ENCODE data around the gene RPL28. TPM values are rescaled to one million over a fixed set of nuclear protein-coding genes. Genes with fewer than 3 reads are reported as not detected.

Gene RPL28
- total RNA-seq, 1 donor from 2014 or later, result 1,343 TPM

DNA sequence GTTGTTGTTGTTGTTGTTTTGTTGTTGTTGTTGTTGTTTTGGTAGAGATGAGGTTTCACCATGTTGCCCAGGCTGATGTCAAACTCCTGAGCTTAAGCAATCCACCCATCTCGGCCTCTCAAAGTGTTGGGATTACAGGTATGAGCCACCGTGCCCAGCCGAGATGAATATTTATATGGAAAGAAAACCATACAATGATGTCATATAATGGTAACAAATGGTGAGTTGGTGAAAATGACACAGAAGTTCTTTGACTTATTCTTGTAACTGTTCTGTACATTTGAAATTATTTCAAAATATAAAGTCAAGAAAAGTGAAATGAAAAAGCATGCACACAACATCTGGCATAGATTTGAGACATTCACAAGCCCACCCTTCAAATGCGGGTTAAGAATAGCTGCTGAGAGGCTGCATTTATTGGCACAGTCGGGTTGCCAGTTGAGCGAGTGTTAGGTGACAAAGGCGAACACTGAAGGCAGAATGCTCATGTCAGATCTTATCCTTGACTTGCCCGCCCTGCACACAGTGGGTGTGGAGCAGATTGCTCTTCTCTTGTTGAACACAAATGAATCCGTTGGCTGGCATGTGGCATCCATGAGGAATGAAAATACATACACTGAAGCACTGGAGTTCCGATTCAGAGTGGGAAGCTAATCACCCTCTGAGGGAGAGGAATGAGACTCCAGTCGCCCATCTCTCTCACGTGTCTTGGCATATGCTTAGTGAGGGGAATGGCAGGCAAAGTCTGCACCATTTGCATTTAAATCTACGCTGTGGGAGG lies 37.7 kb downstream of the RPL28 start:
- Mint-ChIP-seq H3K27me3 (ENCODE audit: low read depth) (peaks cover 18% of the 10 kb centered on the region), H3K4me3 (ENCODE audit: unreplicated experiment) (no peak overlapping the region), H3K4me1 (ENCODE audit: low read depth) (no peaks in the 10 kb centered on the region), H3K27ac (ENCODE audit: unreplicated experiment) (no peak overlapping the region), H3K9me3 (ENCODE audit: low read depth) (no peaks in the 10 kb centered on the region), H3K36me3 (ENCODE audit: low read depth) (no peaks in the 10 kb centered on the region)
- TF ChIP-seq, protein P1, sequence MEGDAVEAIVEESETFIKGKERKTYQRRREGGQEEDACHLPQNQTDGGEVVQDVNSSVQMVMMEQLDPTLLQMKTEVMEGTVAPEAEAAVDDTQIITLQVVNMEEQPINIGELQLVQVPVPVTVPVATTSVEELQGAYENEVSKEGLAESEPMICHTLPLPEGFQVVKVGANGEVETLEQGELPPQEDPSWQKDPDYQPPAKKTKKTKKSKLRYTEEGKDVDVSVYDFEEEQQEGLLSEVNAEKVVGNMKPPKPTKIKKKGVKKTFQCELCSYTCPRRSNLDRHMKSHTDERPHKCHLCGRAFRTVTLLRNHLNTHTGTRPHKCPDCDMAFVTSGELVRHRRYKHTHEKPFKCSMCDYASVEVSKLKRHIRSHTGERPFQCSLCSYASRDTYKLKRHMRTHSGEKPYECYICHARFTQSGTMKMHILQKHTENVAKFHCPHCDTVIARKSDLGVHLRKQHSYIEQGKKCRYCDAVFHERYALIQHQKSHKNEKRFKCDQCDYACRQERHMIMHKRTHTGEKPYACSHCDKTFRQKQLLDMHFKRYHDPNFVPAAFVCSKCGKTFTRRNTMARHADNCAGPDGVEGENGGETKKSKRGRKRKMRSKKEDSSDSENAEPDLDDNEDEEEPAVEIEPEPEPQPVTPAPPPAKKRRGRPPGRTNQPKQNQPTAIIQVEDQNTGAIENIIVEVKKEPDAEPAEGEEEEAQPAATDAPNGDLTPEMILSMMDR (IDR thresholded peaks at IDR 0.05), result no peak
- DNase-seq (ENCODE audit: low spot score), result no peak

DNA sequence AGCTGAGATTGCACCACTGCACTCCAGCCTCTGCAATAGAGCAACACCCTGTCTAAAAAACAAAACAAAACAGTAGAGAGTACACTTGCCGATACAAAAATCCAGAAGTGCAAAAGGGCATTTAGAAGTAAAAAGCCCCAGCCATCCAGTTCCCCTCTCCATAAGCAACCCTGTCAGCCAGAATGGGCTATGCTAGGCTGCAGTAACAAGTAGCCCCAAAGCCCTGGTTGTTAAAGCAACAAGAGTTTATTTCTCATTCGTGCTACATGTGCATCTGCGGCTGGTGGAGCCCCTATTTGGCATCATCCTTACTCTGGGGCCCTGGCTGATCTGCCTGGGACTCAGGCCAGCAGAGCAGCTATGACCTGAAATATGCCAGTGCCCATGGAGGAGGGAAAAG lies 38.8 kb downstream of the RPL28 start:
- Mint-ChIP-seq H3K27me3 (ENCODE audit: low read depth) (peaks cover 17% of the 10 kb centered on the region), H3K9me3 (ENCODE audit: low read depth) (no peaks in the 10 kb centered on the region), H3K36me3 (ENCODE audit: low read depth) (no peaks in the 10 kb centered on the region), H3K27ac (ENCODE audit: unreplicated experiment) (no peak overlapping the region), H3K4me1 (ENCODE audit: low read depth) (no peaks in the 10 kb centered on the region), H3K4me3 (ENCODE audit: unreplicated experiment) (no peak overlapping the region)
- TF ChIP-seq, protein P1 (IDR thresholded peaks at IDR 0.05), result no peak
- no peak for DNase-seq (ENCODE audit: low spot score)

DNA sequence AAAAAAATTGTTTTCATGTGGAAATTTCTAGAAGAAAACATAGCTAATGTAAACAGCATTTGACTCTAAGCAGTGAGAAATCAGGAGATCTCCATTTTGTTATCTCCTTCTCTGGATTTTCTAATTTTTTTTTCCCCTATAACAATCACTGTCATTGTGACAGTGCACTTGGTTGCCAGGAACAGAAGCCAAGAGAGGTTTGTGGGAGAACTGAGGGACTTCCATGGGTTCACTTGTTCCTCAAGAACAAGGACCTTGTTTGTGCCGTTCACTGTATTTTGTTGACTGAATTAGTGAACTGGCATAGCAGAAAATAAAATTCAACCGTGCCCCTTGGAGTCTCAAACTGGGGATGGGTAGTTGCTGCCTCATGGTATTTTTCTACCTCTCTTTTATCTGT lies 40.3 kb downstream of the RPL28 start:
- H3K9me3 Mint-ChIP-seq (ENCODE audit: low read depth), result no peaks in the 10 kb centered on the region
- H3K4me1 Mint-ChIP-seq (ENCODE audit: low read depth), result no peaks in the 10 kb centered on the region
- DNase-seq (ENCODE audit: low spot score), result no peak
- TF ChIP-seq, protein P1 (IDR thresholded peaks at IDR 0.05), result no peak
- H3K27ac Mint-ChIP-seq (ENCODE audit: unreplicated experiment), result no peak overlapping the region
- peaks cover 17% of the 10 kb centered on the region for H3K27me3 Mint-ChIP-seq (ENCODE audit: low read depth)
- H3K4me3 Mint-ChIP-seq (ENCODE audit: unreplicated experiment), result no peak overlapping the region
- H3K36me3 Mint-ChIP-seq (ENCODE audit: low read depth), result no peaks in the 10 kb centered on the region

DNA sequence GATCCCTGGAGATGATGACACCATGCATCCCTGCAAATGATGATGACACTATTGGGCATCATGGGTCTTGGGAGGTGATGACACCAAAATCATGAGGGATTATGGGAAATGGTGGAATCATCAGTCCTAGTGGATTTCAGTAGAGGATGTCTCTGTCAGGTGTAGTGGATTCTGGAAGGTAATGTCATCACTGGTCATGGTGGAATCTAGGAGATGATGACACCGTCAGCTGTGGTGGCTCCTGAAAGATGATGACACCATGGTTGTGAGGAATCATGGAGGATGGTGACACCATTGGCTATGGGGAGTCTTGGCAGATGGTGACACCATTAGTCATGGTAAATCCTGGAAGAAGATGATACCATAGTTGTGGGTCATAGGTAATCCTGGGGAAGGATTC lies 45.5 kb downstream of the RPL28 start:
- no peaks in the 10 kb centered on the region for H3K9me3 Mint-ChIP-seq (ENCODE audit: low read depth)
- no peak for DNase-seq (ENCODE audit: low spot score)
- no peaks in the 10 kb centered on the region for H3K36me3 Mint-ChIP-seq (ENCODE audit: low read depth)
- TF ChIP-seq, protein P1 (IDR thresholded peaks at IDR 0.05), result no peak
- H3K27me3 Mint-ChIP-seq (ENCODE audit: low read depth), result peaks cover 3% of the 10 kb centered on the region
- H3K4me3 Mint-ChIP-seq (ENCODE audit: unreplicated experiment), result no peak overlapping the region
- no peak overlapping the region for H3K27ac Mint-ChIP-seq (ENCODE audit: unreplicated experiment)
- no peaks in the 10 kb centered on the region for H3K4me1 Mint-ChIP-seq (ENCODE audit: low read depth)

DNA sequence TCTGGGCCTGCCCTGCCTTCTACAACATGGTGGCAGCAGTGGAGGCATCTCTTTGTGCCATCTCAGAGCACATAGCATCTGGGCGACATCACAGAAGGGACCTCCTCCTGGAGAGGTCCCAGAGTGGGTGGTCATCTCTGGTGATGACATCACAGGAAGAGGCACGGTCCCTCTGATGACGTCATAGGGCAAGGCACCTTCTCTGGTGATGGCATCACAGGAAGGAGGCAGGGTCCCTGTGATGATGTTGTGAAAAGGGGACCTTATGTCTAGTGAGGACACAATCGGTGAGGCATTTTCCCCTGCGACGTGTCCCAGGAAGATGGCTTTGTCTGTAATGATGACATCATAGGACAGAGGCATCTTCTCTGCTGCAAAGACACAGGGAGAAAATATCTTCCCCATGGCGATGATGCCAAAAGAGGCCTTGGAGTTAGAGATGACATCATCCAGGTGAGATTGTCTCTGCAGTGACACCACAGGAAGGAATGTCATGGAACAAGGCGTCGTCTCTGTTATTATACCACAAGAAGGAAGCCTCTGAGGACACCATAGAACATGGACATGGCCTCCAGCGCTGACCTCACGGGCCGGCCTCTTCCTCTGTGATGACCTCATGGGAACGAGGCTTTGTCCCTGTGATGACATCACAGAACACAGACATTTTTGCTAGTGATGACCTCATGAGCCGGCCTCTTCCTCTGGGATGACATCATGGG lies 46.7 kb downstream of the RPL28 start:
- TF ChIP-seq, protein P1 (IDR thresholded peaks at IDR 0.05), result no peak
- Mint-ChIP-seq H3K9me3 (ENCODE audit: low read depth) (peaks cover 3% of the 10 kb centered on the region), H3K4me1 (ENCODE audit: low read depth) (no peaks in the 10 kb centered on the region), H3K27ac (ENCODE audit: unreplicated experiment) (no peak overlapping the region), H3K27me3 (ENCODE audit: low read depth) (peaks cover 7% of the 10 kb centered on the region), H3K36me3 (ENCODE audit: low read depth) (no peaks in the 10 kb centered on the region), H3K4me3 (ENCODE audit: unreplicated experiment) (no peak overlapping the region)
- no peak for DNase-seq (ENCODE audit: low spot score)
